Nephron progenitor cell (in vitro differentiated cells): ENCODE results near the gene OLA1.

ENCODE experiments used
- DNase-seq: peaks from one replicate; pipeline ENCODE4 v3.0.0; 2021
- H3K27ac Mint-ChIP-seq: 2 replicates; pipeline ENCODE4 v1.8.0; 2021; ENCODE audit warnings: mild to moderate bottlenecking, moderate library complexity, mixed read lengths
- H3K27me3 Mint-ChIP-seq: 2 replicates; pipeline ENCODE4 v1.8.0; 2021; ENCODE audit warnings: mild to moderate bottlenecking, low read depth, mixed read lengths; ENCODE audit not compliant: poor library complexity
- H3K36me3 Mint-ChIP-seq: 2 replicates; pipeline ENCODE4 v1.8.0; 2021; ENCODE audit warnings: low read depth, mixed read lengths
- H3K4me1 Mint-ChIP-seq: 2 replicates; pipeline ENCODE4 v1.8.0; 2021; ENCODE audit warnings: mixed read lengths
- H3K4me3 Mint-ChIP-seq: 2 replicates; pipeline ENCODE4 v1.8.0; 2021; ENCODE audit warnings: mild to moderate bottlenecking, moderate library complexity, mixed read lengths
- H3K9me3 Mint-ChIP-seq: 2 replicates; pipeline ENCODE4 v1.8.0; 2021; ENCODE audit warnings: mild to moderate bottlenecking, moderate library complexity, mixed read lengths
- CTCF ChIP-seq: fragments of 200-600 bp; sonication (generic); IDR thresholded peaks from 2 replicates; pipeline ENCODE4 v1.5.0; 2021; ENCODE audit warnings: antibody characterized with exemption

OLA1 gene

GRCh38 chr2:174040417-174040701 lies 208.0 kb downstream of the OLA1 start:
- Mint-ChIP-seq H3K27ac (no peak overlapping the region), H3K27me3 (peaks cover 4% of the 10 kb centered on the region), H3K4me3 (no peak overlapping the region), H3K4me1 (peaks cover 15% of the 10 kb centered on the region), H3K36me3 (peaks cover 6% of the 10 kb centered on the region), H3K9me3 (no peaks in the 10 kb centered on the region)
- DNase-seq = no peak
- no peak for TF ChIP-seq CTCF

GRCh38 chr2:174039551-174040416 lies 208.5 kb downstream of the OLA1 start:
- peak; percentile 71 for TF ChIP-seq CTCF
- DNase-seq = peak; percentile 82
- no peak overlapping the region for H3K27ac Mint-ChIP-seq
- no peak overlapping the region for H3K4me3 Mint-ChIP-seq
- peaks cover under 1% of the 10 kb centered on the region for H3K36me3 Mint-ChIP-seq
- H3K4me1 Mint-ChIP-seq = peaks cover 15% of the 10 kb centered on the region
- no peaks in the 10 kb centered on the region for H3K9me3 Mint-ChIP-seq
- H3K27me3 Mint-ChIP-seq = peaks cover 6% of the 10 kb centered on the region

- no peaks in the 10 kb centered on the region for H3K9me3 Mint-ChIP-seq
- no peak overlapping the region for H3K27ac Mint-ChIP-seq
- peaks cover 10% of the 10 kb centered on the region for H3K27me3 Mint-ChIP-seq
- H3K4me3 Mint-ChIP-seq = no peak overlapping the region
- no peak for TF ChIP-seq CTCF
- no peak for DNase-seq
- no peaks in the 10 kb centered on the region for H3K36me3 Mint-ChIP-seq
- H3K4me1 Mint-ChIP-seq = peaks cover 15% of the 10 kb centered on the region
These were observed 209.9 kb downstream of the OLA1 start for GRCh38 chr2:174038462-174038861.

GRCh38 chr2:174036825-174037224 lies 211.5 kb downstream of the OLA1 start:
- H3K9me3 Mint-ChIP-seq = no peaks in the 10 kb centered on the region
- H3K4me3 Mint-ChIP-seq = no peak overlapping the region
- H3K4me1 Mint-ChIP-seq = peaks cover 21% of the 10 kb centered on the region
- H3K36me3 Mint-ChIP-seq = no peaks in the 10 kb centered on the region
- H3K27me3 Mint-ChIP-seq = peaks cover 10% of the 10 kb centered on the region
- no peak for DNase-seq
- TF ChIP-seq CTCF = no peak
- no peak overlapping the region for H3K27ac Mint-ChIP-seq

- peaks cover 10% of the 10 kb centered on the region for H3K27me3 Mint-ChIP-seq
- H3K4me1 Mint-ChIP-seq = peaks cover 25% of the 10 kb centered on the region
- no peak overlapping the region for H3K27ac Mint-ChIP-seq
- no peak overlapping the region for H3K4me3 Mint-ChIP-seq
- H3K36me3 Mint-ChIP-seq = no peaks in the 10 kb centered on the region
- no peaks in the 10 kb centered on the region for H3K9me3 Mint-ChIP-seq
- no peak for TF ChIP-seq CTCF
- no peak for DNase-seq
These were observed 212.2 kb downstream of the OLA1 start for GRCh38 chr2:174035981-174036742.
